HepG2 (cell line): Measurements from ENCODE around the gene ARPC1B. TPM values are rescaled to one million over a fixed set of nuclear protein-coding genes. Genes with fewer than 3 reads are reported as not detected.

ENCODE experiments used
- LCORL ChIP-seq, 2 experiments: fragments of 450-650 bp in 1 of 2; sonication (generic) in 1 of 2; formaldehyde crosslinking in 1 of 2; IDR thresholded peaks; 2 replicates each; pipeline versions ENCODE4 v1.5.0 to v1.6.1; 2017 to 2020; ENCODE audit warnings: antibody characterized with exemption in 1 of 2, missing genetic modification reagents in 1 of 2
- YEATS4 ChIP-seq: sonication (generic); formaldehyde crosslinking; IDR thresholded peaks from 2 replicates; pipeline ENCODE4 v1.4.0; 2020; ENCODE audit warnings: missing genetic modification reagents, borderline replicate concordance
- ZBTB7A ChIP-seq: sonication (generic); formaldehyde crosslinking; IDR thresholded peaks from 2 replicates; pipeline ENCODE4 v1.8.0; 2022; ENCODE audit warnings: mild to moderate bottlenecking, missing genetic modification reagents
- ZNF292 ChIP-seq: sonication (generic); formaldehyde crosslinking; IDR thresholded peaks from 2 replicates; pipeline ENCODE4 v1.8.1; 2022; ENCODE audit warnings: mild to moderate bottlenecking, low read depth, missing genetic modification reagents, borderline replicate concordance
- ZNF331 ChIP-seq: sonication (generic); formaldehyde crosslinking; IDR thresholded peaks from 2 replicates; pipeline ENCODE4 v1.4.0; 2020; ENCODE audit warnings: missing genetic modification reagents
- polyA plus RNA-seq, 8 experiments: library from polyadenylated mRNA; depleted of rRNA in 3 of 8; stranded (reverse) in 7 of 8; unstranded in 1 of 8; fragments of >200 nt; fragmentation: Illumina TruSeq in 4 of 8; extraction: Trizol in 4 of 8; gene quantifications; 2 replicates each; pipeline versions ENCODE4 v1.2.1 to v1.2.3, GENCODE V29; 2011 to 2016; ENCODE audit warnings: low read depth in 4 of 8, missing spikeins in 1 of 8, mixed read lengths in 1 of 8; ENCODE audit not compliant: insufficient read depth in 1 of 8
- total RNA-seq, 5 experiments: library from RNA; depleted of rRNA; stranded (reverse); fragments of >200 nt; fragmentation: Illumina TruSeq; extraction: Trizol; gene quantifications; 2 replicates each; pipeline ENCODE4 v1.2.3, GENCODE V29; 2016; ENCODE audit warnings: low read depth in 1 of 5
- TF ChIP-seq, protein P1 (sequence below): sonication (generic); formaldehyde crosslinking; IDR thresholded peaks from 2 replicates; pipeline ENCODE4 v1.4.0; 2020; ENCODE audit warnings: mild to moderate bottlenecking, missing genetic modification reagents
- TF ChIP-seq, protein P2 (sequence below): sonication (generic); formaldehyde crosslinking; IDR thresholded peaks from 2 replicates; pipeline ENCODE4 v1.5.0; 2020; ENCODE audit warnings: mild to moderate bottlenecking, missing genetic modification reagents, borderline replicate concordance
- TF ChIP-seq, protein P3 (sequence below): sonication (generic); formaldehyde crosslinking; IDR thresholded peaks from 2 replicates; pipeline ENCODE4 v1.5.0; 2020; ENCODE audit warnings: missing genetic modification reagents, mild to moderate bottlenecking, borderline replicate concordance
- TF ChIP-seq, protein P4 (sequence below): sonication (generic); formaldehyde crosslinking; IDR thresholded peaks from one replicate; pipeline ENCODE4 v1.5.1; 2020; ENCODE audit warnings: mild to moderate bottlenecking, missing genetic modification reagents; ENCODE audit errors: not compliant biosample characterization
- TF ChIP-seq, protein P5 (sequence below): sonication (generic); formaldehyde crosslinking; IDR thresholded peaks from 2 replicates; pipeline ENCODE4 v1.5.1; 2020; ENCODE audit warnings: missing genetic modification reagents, mild to moderate bottlenecking, borderline replicate concordance

ARPC1B gene
- total and polyA plus RNA-seq, 2 of the 13 experiments (the other 11 are each of a cell fraction or from before 2014, with no cell fraction given) = 72.9 to 89.1 TPM

DNA sequence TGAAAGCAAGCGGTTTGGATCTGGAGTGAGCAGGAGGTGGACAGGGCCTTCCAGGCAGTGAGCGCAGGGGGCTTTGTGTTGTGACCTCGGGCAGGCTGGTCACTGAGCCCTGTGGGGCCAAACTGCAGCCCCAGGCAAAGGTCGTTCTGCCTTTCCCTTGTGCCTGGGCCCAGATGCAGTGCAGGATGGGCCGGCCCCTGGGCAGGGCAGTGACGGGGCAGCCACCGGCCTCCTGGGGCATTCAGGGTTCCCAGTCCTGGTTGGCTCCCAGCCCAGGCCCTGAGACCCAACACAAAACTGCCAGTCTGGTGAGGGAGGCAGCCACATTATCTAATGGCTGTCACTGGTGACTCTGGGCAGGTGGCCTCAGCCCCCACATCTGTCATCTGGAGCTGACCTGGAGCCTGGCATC is 7.1 kb downstream of the ARPC1B start (continued):
- TF ChIP-seq, protein P1, sequence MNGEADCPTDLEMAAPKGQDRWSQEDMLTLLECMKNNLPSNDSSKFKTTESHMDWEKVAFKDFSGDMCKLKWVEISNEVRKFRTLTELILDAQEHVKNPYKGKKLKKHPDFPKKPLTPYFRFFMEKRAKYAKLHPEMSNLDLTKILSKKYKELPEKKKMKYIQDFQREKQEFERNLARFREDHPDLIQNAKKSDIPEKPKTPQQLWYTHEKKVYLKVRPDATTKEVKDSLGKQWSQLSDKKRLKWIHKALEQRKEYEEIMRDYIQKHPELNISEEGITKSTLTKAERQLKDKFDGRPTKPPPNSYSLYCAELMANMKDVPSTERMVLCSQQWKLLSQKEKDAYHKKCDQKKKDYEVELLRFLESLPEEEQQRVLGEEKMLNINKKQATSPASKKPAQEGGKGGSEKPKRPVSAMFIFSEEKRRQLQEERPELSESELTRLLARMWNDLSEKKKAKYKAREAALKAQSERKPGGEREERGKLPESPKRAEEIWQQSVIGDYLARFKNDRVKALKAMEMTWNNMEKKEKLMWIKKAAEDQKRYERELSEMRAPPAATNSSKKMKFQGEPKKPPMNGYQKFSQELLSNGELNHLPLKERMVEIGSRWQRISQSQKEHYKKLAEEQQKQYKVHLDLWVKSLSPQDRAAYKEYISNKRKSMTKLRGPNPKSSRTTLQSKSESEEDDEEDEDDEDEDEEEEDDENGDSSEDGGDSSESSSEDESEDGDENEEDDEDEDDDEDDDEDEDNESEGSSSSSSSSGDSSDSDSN (CRISPR knock-in tag) = peak; percentile 80
- TF ChIP-seq, protein P2, sequence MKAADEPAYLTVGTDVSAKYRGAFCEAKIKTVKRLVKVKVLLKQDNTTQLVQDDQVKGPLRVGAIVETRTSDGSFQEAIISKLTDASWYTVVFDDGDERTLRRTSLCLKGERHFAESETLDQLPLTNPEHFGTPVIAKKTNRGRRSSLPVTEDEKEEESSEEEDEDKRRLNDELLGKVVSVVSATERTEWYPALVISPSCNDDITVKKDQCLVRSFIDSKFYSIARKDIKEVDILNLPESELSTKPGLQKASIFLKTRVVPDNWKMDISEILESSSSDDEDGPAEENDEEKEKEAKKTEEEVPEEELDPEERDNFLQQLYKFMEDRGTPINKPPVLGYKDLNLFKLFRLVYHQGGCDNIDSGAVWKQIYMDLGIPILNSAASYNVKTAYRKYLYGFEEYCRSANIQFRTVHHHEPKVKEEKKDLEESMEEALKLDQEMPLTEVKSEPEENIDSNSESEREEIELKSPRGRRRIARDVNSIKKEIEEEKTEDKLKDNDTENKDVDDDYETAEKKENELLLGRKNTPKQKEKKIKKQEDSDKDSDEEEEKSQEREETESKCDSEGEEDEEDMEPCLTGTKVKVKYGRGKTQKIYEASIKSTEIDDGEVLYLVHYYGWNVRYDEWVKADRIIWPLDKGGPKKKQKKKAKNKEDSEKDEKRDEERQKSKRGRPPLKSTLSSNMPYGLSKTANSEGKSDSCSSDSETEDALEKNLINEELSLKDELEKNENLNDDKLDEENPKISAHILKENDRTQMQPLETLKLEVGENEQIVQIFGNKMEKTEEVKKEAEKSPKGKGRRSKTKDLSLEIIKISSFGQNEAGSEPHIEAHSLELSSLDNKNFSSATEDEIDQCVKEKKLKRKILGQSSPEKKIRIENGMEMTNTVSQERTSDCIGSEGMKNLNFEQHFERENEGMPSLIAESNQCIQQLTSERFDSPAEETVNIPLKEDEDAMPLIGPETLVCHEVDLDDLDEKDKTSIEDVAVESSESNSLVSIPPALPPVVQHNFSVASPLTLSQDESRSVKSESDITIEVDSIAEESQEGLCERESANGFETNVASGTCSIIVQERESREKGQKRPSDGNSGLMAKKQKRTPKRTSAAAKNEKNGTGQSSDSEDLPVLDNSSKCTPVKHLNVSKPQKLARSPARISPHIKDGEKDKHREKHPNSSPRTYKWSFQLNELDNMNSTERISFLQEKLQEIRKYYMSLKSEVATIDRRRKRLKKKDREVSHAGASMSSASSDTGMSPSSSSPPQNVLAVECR = peak; percentile 62; the same call in 1 of the 2 replicates
- TF ChIP-seq LCORL (IDR thresholded peaks at IDR 0.05) = no peak
- peak; percentile 85 for TF ChIP-seq LCORL (CRISPR knock-in tag; IDR thresholded peaks at IDR 0.05)
- TF ChIP-seq YEATS4 (CRISPR knock-in tag) = no peak
- TF ChIP-seq, protein P3, sequence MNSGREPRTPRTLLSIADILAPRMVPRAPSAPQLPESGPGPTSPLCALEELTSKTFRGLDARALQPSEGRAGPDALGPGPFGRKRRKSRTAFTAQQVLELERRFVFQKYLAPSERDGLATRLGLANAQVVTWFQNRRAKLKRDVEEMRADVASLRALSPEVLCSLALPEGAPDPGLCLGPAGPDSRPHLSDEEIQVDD (CRISPR knock-in tag) = no peak
- TF ChIP-seq ZNF331 (CRISPR knock-in tag) = peak; percentile 57; the same call in 1 of the 2 replicates
- TF ChIP-seq ZNF292 (CRISPR knock-in tag) = peak; percentile 90
- TF ChIP-seq ZBTB7A (CRISPR knock-in tag) = peak; percentile 48; the same call in 1 of the 2 replicates
- TF ChIP-seq, protein P4, sequence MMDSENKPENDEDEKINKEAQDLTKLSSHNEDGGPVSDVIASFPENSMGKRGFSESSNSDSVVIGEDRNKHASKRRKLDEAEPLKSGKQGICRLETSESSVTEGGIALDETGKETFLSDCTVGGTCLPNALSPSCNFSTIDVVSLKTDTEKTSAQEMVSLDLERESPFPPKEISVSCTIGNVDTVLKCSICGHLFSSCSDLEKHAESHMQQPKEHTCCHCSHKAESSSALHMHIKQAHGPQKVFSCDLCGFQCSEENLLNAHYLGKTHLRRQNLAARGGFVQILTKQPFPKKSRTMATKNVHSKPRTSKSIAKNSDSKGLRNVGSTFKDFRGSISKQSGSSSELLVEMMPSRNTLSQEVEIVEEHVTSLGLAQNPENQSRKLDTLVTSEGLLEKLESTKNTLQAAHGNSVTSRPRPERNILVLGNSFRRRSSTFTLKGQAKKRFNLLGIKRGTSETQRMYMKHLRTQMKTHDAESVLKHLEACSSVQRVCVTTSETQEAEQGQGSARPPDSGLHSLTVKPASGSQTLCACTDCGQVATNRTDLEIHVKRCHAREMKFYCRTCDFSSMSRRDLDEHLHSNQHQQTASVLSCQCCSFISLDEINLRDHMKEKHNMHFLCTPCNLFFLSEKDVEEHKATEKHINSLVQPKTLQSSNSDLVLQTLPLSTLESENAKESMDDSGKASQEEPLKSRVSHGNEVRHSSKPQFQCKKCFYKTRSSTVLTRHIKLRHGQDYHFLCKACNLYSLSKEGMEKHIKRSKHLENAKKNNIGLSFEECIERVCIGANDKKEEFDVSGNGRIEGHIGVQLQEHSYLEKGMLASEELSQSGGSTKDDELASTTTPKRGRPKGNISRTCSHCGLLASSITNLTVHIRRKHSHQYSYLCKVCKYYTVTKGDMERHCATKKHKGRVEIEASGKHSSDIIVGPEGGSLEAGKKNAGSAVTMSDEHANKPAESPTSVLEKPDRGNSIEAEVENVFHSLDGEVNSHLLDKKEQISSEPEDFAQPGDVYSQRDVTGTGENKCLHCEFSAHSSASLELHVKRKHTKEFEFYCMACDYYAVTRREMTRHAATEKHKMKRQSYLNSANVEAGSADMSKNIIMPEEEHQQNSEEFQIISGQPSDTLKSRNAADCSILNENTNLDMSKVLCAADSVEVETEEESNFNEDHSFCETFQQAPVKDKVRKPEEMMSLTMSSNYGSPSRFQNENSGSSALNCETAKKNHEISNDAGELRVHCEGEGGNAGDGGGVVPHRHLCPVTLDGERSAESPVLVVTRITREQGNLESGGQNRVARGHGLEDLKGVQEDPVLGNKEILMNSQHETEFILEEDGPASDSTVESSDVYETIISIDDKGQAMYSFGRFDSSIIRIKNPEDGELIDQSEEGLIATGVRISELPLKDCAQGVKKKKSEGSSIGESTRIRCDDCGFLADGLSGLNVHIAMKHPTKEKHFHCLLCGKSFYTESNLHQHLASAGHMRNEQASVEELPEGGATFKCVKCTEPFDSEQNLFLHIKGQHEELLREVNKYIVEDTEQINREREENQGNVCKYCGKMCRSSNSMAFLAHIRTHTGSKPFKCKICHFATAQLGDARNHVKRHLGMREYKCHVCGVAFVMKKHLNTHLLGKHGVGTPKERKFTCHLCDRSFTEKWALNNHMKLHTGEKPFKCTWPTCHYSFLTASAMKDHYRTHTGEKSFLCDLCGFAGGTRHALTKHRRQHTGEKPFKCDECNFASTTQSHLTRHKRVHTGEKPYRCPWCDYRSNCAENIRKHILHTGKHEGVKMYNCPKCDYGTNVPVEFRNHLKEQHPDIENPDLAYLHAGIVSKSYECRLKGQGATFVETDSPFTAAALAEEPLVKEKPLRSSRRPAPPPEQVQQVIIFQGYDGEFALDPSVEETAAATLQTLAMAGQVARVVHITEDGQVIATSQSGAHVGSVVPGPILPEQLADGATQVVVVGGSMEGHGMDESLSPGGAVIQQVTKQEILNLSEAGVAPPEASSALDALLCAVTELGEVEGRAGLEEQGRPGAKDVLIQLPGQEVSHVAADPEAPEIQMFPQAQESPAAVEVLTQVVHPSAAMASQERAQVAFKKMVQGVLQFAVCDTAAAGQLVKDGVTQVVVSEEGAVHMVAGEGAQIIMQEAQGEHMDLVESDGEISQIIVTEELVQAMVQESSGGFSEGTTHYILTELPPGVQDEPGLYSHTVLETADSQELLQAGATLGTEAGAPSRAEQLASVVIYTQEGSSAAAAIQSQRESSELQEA (CRISPR knock-in tag) = peak; percentile 21
- TF ChIP-seq, protein P5, sequence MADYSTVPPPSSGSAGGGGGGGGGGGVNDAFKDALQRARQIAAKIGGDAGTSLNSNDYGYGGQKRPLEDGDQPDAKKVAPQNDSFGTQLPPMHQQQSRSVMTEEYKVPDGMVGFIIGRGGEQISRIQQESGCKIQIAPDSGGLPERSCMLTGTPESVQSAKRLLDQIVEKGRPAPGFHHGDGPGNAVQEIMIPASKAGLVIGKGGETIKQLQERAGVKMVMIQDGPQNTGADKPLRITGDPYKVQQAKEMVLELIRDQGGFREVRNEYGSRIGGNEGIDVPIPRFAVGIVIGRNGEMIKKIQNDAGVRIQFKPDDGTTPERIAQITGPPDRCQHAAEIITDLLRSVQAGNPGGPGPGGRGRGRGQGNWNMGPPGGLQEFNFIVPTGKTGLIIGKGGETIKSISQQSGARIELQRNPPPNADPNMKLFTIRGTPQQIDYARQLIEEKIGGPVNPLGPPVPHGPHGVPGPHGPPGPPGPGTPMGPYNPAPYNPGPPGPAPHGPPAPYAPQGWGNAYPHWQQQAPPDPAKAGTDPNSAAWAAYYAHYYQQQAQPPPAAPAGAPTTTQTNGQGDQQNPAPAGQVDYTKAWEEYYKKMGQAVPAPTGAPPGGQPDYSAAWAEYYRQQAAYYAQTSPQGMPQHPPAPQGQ = no peak
